GM12801 (cell line): ENCODE results near the gene LY6G6D.

Source experiments
- TF ChIP-seq, protein P1 (sequence below): IDR thresholded peaks from one replicate; pipeline ENCODE4 v1.5.1; 2011; ENCODE audit warnings: control low read depth; ENCODE audit not compliant: insufficient read length; ENCODE audit errors: extremely low read depth

Gene LY6G6D

DNA sequence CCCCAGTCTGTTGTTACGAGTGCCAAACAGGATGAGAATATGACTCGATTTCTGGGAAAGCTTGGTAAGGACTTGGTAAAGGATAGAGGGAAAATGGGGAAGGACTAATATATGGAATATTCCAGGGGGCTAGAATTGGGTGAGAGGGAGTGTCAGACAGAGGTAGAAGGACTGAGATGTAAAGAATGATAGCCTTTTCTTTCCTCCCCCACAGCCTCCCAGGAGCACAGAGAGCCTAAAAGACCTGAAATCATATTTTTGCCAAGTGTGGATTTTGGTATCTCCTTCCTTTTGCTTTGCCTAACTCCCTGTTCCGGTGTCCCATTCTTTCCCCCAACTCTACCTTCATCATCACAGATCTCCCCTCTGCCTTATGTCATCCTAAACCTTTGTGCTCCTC lies 27.7 kb downstream of the LY6G6D start:
- TF ChIP-seq, protein P1, sequence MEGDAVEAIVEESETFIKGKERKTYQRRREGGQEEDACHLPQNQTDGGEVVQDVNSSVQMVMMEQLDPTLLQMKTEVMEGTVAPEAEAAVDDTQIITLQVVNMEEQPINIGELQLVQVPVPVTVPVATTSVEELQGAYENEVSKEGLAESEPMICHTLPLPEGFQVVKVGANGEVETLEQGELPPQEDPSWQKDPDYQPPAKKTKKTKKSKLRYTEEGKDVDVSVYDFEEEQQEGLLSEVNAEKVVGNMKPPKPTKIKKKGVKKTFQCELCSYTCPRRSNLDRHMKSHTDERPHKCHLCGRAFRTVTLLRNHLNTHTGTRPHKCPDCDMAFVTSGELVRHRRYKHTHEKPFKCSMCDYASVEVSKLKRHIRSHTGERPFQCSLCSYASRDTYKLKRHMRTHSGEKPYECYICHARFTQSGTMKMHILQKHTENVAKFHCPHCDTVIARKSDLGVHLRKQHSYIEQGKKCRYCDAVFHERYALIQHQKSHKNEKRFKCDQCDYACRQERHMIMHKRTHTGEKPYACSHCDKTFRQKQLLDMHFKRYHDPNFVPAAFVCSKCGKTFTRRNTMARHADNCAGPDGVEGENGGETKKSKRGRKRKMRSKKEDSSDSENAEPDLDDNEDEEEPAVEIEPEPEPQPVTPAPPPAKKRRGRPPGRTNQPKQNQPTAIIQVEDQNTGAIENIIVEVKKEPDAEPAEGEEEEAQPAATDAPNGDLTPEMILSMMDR, result no peak

DNA sequence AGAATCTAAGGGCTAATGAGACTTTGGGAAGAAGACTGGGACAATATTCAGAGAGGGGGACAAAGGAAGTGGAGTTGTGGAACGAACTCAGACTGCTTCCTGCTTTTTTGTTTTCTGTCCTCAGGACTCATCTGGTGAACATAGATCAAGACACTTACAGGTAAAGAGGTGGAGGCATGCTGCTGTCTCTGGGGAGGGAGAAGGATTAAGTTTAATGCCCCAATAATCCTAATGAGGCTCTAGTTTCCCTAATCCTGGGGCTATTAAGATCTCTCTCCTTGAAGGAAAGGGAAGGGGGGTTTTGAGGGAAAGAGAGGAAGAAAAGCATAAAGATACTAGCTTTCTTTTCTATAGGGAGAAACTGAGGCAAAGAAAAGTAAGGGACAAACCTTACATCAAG lies 29.3 kb downstream of the LY6G6D start:
- TF ChIP-seq, protein P1, result no peak

DNA sequence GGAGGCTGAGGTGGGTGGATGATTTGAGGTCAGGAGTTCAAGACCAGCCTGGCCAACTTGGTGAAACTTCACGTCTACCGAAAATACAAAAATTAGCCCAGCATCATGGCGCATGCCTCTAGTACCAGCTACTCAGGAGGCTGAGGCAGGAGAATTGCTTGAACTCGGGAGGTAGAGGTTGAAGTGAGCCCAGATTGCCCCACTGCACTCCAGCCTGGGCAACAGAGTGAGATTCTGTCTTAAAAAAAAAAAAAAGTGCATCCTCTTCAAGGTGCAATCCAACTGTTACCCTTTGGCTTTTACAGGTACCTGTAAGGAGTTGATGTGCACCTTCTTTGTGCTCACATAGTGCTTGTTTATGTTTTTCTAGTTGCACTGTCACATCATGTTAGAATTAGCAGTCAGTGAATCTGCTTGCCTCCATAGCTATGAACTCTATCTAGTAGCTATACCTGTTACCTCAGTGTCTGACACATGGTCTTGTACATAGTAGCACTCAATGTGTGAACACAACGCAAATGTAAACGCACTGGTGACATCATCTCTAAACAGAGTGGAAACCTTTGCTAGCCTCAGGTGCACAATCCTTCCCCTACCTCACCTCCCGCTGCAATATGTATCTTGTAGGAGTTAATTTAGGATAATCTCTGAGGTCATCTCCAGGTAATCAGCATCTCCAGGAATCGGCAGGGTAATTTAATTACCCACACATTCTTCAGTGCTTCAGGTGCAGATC lies 34.3 kb downstream of the LY6G6D start:
- TF ChIP-seq, protein P1, result no peak

DNA sequence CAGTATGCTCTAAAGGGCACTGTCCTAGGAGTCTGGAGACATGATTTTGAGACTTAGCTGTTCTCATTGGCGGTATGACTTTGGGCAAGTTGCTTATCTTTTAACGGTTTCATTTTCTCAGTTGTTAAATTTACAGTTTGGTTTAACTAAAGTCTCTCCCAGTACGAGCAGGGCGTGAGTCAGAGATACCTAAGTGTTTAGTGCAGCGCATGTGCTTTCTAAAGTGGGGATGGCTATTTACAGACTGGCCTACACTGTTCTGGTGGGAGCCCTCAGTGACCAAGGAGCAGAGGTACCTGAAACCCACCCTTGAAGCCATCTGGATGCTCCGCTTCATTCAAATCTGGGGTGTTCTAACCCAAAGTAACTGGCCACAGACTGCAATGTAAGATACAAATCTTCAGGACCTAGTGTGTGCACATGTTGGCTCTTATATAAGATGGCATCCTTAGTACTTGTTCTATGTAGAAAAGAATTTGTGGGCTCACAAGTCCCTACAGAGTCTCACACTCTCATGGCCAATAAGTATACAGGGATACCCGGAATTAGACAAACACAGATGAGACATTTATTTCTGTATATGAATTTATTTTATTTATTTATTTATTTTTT lies 35.4 kb downstream of the LY6G6D start:
- TF ChIP-seq, protein P1, result no peak

DNA sequence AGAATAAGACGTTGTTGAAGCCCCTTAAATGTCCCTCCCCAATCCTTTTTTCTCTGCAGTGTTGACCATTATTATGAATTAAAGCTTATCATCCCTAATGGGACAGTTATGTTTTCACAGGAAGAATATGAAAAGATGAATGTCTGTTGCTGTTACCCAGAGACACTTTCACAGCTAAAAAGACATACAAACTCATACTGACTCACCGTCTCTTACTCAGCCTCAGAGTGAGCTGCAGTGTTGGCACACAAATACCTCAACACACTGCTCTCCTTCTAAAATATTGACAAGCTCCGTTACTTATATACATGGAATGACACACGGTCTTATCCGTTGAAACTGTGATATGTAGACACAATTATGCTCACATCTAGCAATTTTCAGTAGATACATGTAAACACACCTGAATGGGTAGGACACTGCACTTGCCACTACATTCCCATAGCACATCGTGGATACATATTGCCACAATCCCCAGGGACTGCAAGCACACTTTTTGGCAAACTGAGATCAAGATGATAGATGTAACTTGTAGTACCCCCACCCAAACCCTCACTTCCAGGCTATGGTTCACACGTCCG lies 37.7 kb downstream of the LY6G6D start:
- TF ChIP-seq, protein P1, result no peak

DNA sequence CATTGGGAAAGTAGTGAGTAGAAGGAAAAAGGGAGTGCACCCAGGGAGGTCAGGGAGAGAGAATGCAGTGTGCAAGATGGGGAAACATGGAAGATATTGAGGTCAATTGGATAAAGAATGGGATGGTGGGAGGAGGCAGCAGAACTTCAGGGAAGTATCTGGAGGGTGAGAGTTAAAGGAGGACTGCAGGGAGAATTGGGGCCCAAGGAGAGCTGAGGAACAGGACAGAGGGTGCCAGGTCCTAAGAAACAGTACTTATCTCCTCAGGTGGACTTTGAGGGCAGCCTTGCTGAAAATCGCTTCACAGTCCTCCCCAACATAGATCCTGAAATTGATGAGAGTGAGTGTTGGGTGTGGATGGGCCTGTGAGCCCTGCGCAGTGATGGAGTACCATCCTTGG lies 43.1 kb downstream of the LY6G6D start:
- TF ChIP-seq, protein P1, result no peak

DNA sequence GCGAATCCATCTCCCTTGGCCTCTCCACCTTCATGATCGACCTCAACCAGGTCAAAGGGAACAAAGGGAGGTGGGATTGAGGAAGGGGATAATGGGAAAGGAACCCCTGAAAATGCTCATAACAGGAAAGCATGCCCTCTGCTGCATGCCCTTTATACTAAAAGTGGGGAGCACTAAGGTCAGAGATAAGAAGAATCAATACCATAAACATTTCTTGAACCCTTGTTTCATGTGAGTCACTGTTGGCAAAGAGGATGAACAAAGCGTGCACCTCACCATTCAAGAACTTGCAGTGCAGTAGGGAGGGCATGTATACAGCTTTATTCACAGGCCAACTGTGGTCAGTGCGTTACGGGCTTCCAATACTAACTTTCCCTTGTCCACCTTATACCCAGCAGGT lies 45.6 kb downstream of the LY6G6D start:
- TF ChIP-seq, protein P1, result no peak
